ENCODE results near the gene A1BG.
"Not testable (repeated sequence)": the region's sequence is repeated elsewhere in the genome, so short reads cannot be mapped to it uniquely, and the experiment has no call there.

The A1BG gene

GRCh38 chr19:58351990-58352755 is 1.1 kb downstream of the A1BG start:
- H3K4me3 ChIP-seq (ENCODE audit: low read depth, low read length), result no peak overlapping the region
- H3K27me3 ChIP-seq (ENCODE audit: control insufficient read depth, insufficient read depth, low read length), result no peaks in the 10 kb centered on the region
- peaks cover 3% of the 10 kb centered on the region for H3K36me3 ChIP-seq (ENCODE audit: control insufficient read depth, insufficient read depth, low read length)
- H3K4me1 ChIP-seq (ENCODE audit: control insufficient read depth, insufficient read depth, low read length), result no peaks in the 10 kb centered on the region
- H3K9me3 ChIP-seq (ENCODE audit: control insufficient read depth, insufficient read depth, low read length), result no peaks in the 10 kb centered on the region
- no peak overlapping the region for H3K9ac ChIP-seq (ENCODE audit: low read depth, low read length)

- Histone ChIP-seq H3K9me3 (ENCODE audit: control insufficient read depth, insufficient read depth, low read length) (no peaks in the 10 kb centered on the region), H3K9ac (ENCODE audit: low read depth, low read length) (no peak overlapping the region), H3K4me1 (ENCODE audit: control insufficient read depth, insufficient read depth, low read length) (no peaks in the 10 kb centered on the region), H3K36me3 (ENCODE audit: control insufficient read depth, insufficient read depth, low read length) (peaks cover 3% of the 10 kb centered on the region), H3K4me3 (ENCODE audit: low read depth, low read length) (no peak overlapping the region), H3K27me3 (ENCODE audit: control insufficient read depth, insufficient read depth, low read length) (peaks cover 6% of the 10 kb centered on the region)
Measured at GRCh38 chr19:58351558-58351878, 1.8 kb downstream of the A1BG start.

- Histone ChIP-seq H3K9ac (ENCODE audit: low read depth, low read length) (no peak overlapping the region), H3K4me1 (ENCODE audit: control insufficient read depth, insufficient read depth, low read length) (no peaks in the 10 kb centered on the region), H3K4me3 (ENCODE audit: low read depth, low read length) (no peak overlapping the region), H3K36me3 (ENCODE audit: control insufficient read depth, insufficient read depth, low read length) (peaks cover 3% of the 10 kb centered on the region), H3K27me3 (ENCODE audit: control insufficient read depth, insufficient read depth, low read length) (peaks cover 7% of the 10 kb centered on the region), H3K9me3 (ENCODE audit: control insufficient read depth, insufficient read depth, low read length) (no peaks in the 10 kb centered on the region)
Measured at GRCh38 chr19:58350871-58351557, 2.3 kb downstream of the A1BG start.

DNA sequence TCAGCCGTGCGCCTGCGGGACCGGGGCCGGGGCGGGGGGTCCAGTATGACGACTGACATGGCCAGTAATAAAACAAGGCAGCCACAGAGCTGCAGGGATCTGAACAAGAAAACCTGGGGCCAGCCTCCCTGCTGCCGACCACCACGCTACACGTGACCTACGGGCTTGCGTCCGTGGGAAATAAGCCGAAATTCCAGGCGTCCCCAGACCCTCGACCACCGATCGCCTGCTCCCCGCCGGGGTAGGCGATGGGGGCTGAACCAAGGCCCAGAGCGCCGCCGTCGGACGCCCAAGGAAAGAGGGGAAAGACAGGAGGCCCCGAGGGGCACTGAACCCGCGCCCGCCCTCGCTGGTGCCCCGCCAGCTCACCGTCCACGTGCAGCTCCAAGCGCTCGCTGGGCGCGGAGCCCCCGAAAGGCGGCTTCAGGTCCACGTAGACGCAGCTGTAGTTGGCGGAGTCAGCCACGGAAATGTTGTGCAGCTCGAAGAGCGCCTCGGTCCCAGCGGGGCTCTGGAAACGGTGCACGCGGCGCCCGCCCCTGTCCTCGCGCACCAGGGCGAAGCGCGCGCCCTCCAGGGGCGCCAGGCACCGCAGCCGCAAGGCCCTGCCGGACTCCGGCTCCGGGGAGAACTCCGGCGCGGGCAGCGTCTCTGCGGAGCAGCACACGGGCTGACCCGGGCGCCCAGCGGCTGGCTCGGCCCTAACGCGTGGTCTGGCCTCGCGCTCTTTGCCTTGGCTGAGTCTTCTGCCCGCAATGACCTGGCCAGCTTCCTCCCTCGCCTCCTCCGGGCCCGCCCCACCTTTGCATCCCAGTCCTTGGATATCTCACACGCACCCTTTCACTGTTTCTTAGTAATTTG is 3.1 kb downstream of the A1BG start:
- Histone ChIP-seq H3K4me1 (ENCODE audit: control insufficient read depth, insufficient read depth, low read length) (no peaks in the 10 kb centered on the region), H3K9ac (ENCODE audit: low read depth, low read length) (no peak overlapping the region), H3K4me3 (ENCODE audit: low read depth, low read length) (no peak overlapping the region), H3K9me3 (ENCODE audit: control insufficient read depth, insufficient read depth, low read length) (no peaks in the 10 kb centered on the region), H3K36me3 (ENCODE audit: control insufficient read depth, insufficient read depth, low read length) (peaks cover 3% of the 10 kb centered on the region), H3K27me3 (ENCODE audit: control insufficient read depth, insufficient read depth, low read length) (peaks cover 7% of the 10 kb centered on the region)

DNA sequence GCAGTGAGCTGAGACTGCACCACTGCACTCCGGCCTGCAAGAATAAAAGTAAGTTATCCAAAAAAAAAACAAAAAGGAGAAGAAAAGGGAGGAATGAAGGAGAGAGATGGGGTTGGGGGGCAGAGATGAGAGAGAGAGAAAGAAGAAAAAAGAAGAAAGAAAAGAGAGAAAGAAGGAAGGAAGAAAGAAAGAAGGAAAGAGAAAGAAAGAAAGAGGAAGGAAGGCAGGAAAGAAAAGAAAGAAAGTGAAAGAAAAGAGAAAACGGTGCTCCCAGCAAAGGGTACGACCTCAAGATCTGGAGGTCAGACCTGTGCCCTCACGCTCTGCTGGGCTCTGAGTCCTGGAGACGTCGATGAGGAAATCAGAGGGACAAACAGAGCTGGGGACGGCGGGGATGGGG is 3.7 kb downstream of the A1BG start:
- no peaks in the 10 kb centered on the region for H3K4me1 ChIP-seq (ENCODE audit: control insufficient read depth, insufficient read depth, low read length)
- H3K4me3 ChIP-seq (ENCODE audit: low read depth, low read length), result no peak overlapping the region
- peaks cover 3% of the 10 kb centered on the region for H3K36me3 ChIP-seq (ENCODE audit: control insufficient read depth, insufficient read depth, low read length)
- no peaks in the 10 kb centered on the region for H3K9me3 ChIP-seq (ENCODE audit: control insufficient read depth, insufficient read depth, low read length)
- H3K9ac ChIP-seq (ENCODE audit: low read depth, low read length), result no peak overlapping the region
- H3K27me3 ChIP-seq (ENCODE audit: control insufficient read depth, insufficient read depth, low read length), result peaks cover 7% of the 10 kb centered on the region

DNA sequence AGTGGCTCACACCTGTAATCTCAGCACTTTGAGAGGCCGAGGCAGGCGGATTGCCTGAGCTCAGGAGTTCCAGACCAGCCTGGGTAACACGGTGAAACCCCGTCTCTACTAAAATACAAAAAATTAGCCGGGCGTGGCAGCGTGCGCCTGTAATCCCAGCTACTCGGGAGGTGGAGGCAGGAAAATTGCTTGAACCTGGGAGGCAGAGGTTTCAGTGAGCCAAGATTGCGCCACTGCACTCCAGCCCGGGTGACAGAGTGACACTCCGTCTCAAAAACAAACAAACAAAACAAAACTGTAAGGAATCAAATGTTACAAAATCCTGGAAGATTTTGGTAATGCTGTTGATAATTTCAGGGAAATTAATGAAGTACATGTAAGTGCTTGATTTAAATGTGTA is 5.2 kb downstream of the A1BG start:
- H3K4me1 ChIP-seq (ENCODE audit: control insufficient read depth, insufficient read depth, low read length); H3K27me3 ChIP-seq (ENCODE audit: control insufficient read depth, insufficient read depth, low read length); H3K36me3 ChIP-seq (ENCODE audit: control insufficient read depth, insufficient read depth, low read length); H3K9me3 ChIP-seq (ENCODE audit: control insufficient read depth, insufficient read depth, low read length): not testable (repeated sequence)
- Histone ChIP-seq H3K9ac (ENCODE audit: low read depth, low read length) (peak overlapping the region; percentile 66), H3K4me3 (ENCODE audit: low read depth, low read length) (peak overlapping the region; percentile 71)

GRCh38 chr19:58346961-58347929 is 6.0 kb downstream of the A1BG start:
- H3K27me3 ChIP-seq (ENCODE audit: control insufficient read depth, insufficient read depth, low read length), result peaks cover 7% of the 10 kb centered on the region
- H3K4me3 ChIP-seq (ENCODE audit: low read depth, low read length), result peak overlapping the region; percentile 80
- peak overlapping the region; percentile 66 for H3K9ac ChIP-seq (ENCODE audit: low read depth, low read length)
- no peaks in the 10 kb centered on the region for H3K9me3 ChIP-seq (ENCODE audit: control insufficient read depth, insufficient read depth, low read length)
- no peaks in the 10 kb centered on the region for H3K4me1 ChIP-seq (ENCODE audit: control insufficient read depth, insufficient read depth, low read length)
- H3K36me3 ChIP-seq (ENCODE audit: control insufficient read depth, insufficient read depth, low read length), result no peaks in the 10 kb centered on the region

DNA sequence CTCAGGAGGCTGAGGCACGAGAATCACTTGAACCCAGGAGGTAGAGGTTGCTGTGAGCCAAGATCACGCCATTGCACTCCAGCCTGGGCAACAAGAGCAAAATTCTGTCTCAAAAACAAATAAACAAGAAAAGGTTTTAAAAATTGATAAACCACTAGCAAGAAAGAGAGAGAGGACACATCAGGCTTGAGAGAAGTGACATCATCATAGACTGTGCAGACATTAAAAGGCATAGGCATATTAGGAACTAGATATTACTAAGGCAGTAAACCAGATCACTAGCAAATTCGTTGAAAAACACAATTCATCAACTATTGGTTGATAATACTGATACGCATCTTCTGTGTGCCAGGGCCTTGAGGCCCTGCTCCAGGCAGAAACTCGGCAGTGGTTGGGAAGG is 7.7 kb downstream of the A1BG start:
- H3K4me3 ChIP-seq (ENCODE audit: low read depth, low read length), result no peak overlapping the region
- no peaks in the 10 kb centered on the region for H3K4me1 ChIP-seq (ENCODE audit: control insufficient read depth, insufficient read depth, low read length)
- no peaks in the 10 kb centered on the region for H3K36me3 ChIP-seq (ENCODE audit: control insufficient read depth, insufficient read depth, low read length)
- H3K27me3 ChIP-seq (ENCODE audit: control insufficient read depth, insufficient read depth, low read length), result peaks cover 7% of the 10 kb centered on the region
- no peaks in the 10 kb centered on the region for H3K9me3 ChIP-seq (ENCODE audit: control insufficient read depth, insufficient read depth, low read length)
- H3K9ac ChIP-seq (ENCODE audit: low read depth, low read length), result no peak overlapping the region

DNA sequence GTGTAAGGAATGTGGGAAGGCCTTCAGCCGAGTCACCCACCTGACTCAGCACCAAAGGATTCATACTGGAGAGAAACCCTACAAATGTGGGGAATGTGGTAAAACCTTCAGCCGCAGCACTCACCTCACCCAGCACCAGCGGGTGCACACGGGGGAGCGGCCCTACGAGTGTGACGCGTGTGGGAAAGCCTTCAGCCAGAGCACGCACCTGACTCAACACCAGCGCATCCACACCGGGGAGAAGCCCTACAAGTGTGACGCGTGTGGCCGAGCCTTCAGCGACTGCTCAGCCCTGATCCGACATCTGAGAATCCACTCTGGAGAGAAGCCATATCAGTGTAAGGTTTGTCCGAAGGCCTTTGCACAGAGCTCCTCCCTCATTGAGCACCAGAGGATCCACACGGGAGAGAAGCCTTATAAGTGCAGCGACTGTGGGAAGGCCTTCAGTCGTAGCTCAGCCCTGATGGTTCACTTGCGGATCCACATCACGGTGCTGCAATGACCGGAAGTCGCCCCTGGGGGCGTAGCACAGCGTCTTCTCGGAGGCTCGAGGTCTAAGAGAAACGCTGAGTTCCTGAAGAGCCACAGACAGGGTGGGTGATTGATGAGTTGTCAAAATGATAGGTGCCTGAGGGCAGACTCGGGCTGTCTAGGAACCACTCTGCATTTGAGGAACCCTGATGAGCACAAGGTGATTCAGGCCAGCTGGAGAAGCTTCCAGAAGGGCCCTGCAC is 14.3 kb downstream of the A1BG start:
- Histone ChIP-seq H3K4me1 (ENCODE audit: control insufficient read depth, insufficient read depth, low read length) (no peaks in the 10 kb centered on the region), H3K27me3 (ENCODE audit: control insufficient read depth, insufficient read depth, low read length) (no peaks in the 10 kb centered on the region), H3K9me3 (ENCODE audit: control insufficient read depth, insufficient read depth, low read length) (no peaks in the 10 kb centered on the region), H3K4me3 (ENCODE audit: low read depth, low read length) (no peak overlapping the region), H3K36me3 (ENCODE audit: control insufficient read depth, insufficient read depth, low read length) (peaks cover 4% of the 10 kb centered on the region), H3K9ac (ENCODE audit: low read depth, low read length) (no peak overlapping the region)

GRCh38 chr19:58338336-58338735 is 15.0 kb downstream of the A1BG start:
- no peaks in the 10 kb centered on the region for H3K4me1 ChIP-seq (ENCODE audit: control insufficient read depth, insufficient read depth, low read length)
- H3K9me3 ChIP-seq (ENCODE audit: control insufficient read depth, insufficient read depth, low read length), result no peaks in the 10 kb centered on the region
- no peak overlapping the region for H3K4me3 ChIP-seq (ENCODE audit: low read depth, low read length)
- H3K9ac ChIP-seq (ENCODE audit: low read depth, low read length), result no peak overlapping the region
- peaks cover 4% of the 10 kb centered on the region for H3K36me3 ChIP-seq (ENCODE audit: control insufficient read depth, insufficient read depth, low read length)
- H3K27me3 ChIP-seq (ENCODE audit: control insufficient read depth, insufficient read depth, low read length), result no peaks in the 10 kb centered on the region

Measured in iPS-15b (cell line).